IPS-20b (cell line): Measurements from ENCODE around the gene SEPHS2.

Experiments used
- H3K27ac ChIP-seq: one replicate; pipeline ENCODE4 v1.5.1; 2013; ENCODE audit warnings: low read length
- H3K27me3 ChIP-seq: 2 replicates; pipeline ENCODE4 v1.6.1; 2013; ENCODE audit warnings: mild to moderate bottlenecking, low read length, inconsistent platforms; ENCODE audit not compliant: insufficient read depth
- H3K36me3 ChIP-seq: 2 replicates; pipeline ENCODE4 v1.6.1; 2013; ENCODE audit warnings: low read depth, mild to moderate bottlenecking, inconsistent platforms, low read length, moderate library complexity; ENCODE audit not compliant: insufficient read depth
- H3K4me1 ChIP-seq: 2 replicates; pipeline ENCODE4 v1.6.1; 2013; ENCODE audit warnings: mild to moderate bottlenecking, control low read depth, inconsistent platforms, low read length, moderate library complexity; ENCODE audit not compliant: insufficient read depth
- H3K4me3 ChIP-seq: 2 replicates; pipeline ENCODE4 v1.5.1; 2013; ENCODE audit warnings: mild to moderate bottlenecking, low read length, inconsistent platforms
- H3K9ac ChIP-seq: 2 replicates; pipeline ENCODE4 v1.6.1; 2013; ENCODE audit warnings: low read depth, mild to moderate bottlenecking, inconsistent platforms, low read length, moderate library complexity
- H3K9me3 ChIP-seq: 2 replicates; pipeline ENCODE4 v1.6.1; 2013; ENCODE audit warnings: mild to moderate bottlenecking, low read depth, low read length, inconsistent platforms; ENCODE audit not compliant: insufficient read depth

The SEPHS2 gene

DNA sequence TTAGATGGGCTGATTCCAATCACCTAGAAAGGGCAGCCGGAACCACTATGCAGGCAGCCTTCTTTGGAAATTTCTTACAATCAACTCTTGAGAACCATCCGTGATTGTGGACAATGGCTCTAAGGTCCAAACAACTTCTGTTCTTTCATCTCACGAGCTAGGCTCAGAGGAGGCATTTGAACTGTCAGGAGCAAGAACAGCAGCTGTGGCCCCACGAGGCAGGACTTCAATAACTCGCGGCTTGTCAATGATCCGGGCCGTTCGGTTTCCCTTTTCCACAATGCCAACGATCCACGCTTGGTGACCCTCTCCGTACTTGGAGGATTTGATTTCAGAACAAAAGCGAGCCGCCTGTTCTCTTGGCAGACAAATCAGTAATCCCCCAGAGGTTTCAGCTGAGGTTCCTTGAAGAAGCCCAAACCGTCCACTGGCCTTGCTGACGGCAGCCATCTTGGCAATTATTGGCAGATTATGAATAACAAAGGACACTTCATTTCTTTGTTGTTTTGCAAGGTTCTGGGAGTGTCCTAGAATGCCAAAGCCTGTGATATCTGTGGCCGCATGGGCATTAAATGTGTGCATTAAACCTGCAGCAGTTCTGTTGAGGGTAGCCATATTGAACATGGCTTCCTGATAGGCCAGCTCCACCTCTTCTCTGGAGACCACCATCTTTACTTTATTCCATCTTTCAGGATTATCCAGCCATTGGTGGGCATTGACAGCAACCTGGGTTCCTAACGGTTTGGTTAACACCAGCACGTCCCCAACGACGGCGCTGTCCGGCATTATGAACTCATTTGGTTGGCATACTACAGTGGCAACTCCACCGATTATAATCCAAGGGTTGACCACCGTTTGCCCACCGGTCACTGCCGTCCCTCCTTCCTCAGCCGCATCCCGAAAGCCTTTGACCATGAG is 1.2 kb downstream of the SEPHS2 start:
- no peaks in the 10 kb centered on the region for H3K27me3 ChIP-seq
- H3K36me3 ChIP-seq = peaks cover 6% of the 10 kb centered on the region; the same call in 1 of the 2 replicates
- H3K9ac ChIP-seq = peak overlapping the region; percentile 81; the same call in 1 of the 2 replicates
- no peak overlapping the region for H3K27ac ChIP-seq
- H3K4me1 ChIP-seq = 0 out of 2 replicates have a peak, but pooled peaks cover 3% of the 10 kb centered on the region
- peak overlapping the region; percentile 81 for H3K4me3 ChIP-seq
- H3K9me3 ChIP-seq = no peaks in the 10 kb centered on the region

DNA sequence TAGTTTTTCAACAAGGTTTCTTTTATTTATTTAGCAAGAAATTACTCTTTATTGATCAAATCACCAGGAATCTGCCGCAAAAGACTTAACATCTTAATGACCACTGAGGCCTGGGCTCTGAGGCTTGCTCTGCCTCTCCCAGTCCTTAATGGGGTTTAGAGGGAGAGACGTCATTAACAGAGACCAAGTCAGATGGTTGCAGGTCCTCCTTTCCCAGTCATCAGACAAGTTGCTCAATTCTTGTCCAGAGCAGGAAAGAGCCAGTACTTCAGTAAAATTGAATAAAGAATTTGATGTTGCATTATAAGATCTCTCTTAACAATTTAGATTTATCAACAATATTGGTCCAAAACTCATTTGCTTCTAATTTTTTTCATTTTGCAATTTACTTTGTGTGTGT is 2.0 kb downstream of the SEPHS2 start:
- Histone ChIP-seq H3K27me3 (no peaks in the 10 kb centered on the region), H3K4me1 (0 out of 2 replicates have a peak, but pooled peaks cover 3% of the 10 kb centered on the region), H3K36me3 (peaks cover 6% of the 10 kb centered on the region; the same call in 1 of the 2 replicates), H3K27ac (no peak overlapping the region), H3K9ac (no peak overlapping the region), H3K4me3 (no peak overlapping the region), H3K9me3 (no peaks in the 10 kb centered on the region)

DNA sequence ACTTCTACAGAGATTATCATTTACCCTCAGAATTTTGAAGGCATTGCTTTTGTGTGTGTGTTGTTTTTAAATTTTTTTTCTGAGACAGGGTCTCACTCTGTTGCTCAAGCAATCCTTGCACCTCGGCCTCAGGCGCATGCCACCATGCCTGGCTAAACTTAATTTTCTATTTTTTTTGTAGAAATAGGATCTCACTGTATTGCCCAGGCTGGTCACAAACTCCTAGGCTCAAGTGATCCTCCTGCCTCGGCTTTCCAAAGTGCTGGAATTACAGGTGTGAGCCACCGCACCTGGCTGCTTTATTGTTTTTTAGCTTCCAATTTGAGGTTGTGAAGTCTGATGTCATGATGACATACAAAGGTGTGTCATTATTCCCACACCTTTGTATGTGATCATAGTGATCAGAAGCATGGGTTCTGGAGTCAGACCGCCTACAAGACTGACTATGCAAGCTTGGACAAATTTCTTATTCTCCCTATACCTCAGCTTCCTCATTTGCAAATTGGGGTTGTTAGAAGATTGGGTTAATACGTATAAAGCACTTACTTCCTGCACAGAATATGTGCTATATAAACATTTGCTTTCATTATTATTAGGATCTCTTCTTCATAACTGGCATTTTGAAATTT is 5.8 kb downstream of the SEPHS2 start:
- H3K9me3 ChIP-seq = no peaks in the 10 kb centered on the region; the same call in 1 of the 2 replicates
- no peak overlapping the region for H3K4me3 ChIP-seq
- 0 out of 2 replicates have a peak, but pooled peaks cover 3% of the 10 kb centered on the region for H3K4me1 ChIP-seq
- peaks cover 6% of the 10 kb centered on the region; the same call in 1 of the 2 replicates for H3K36me3 ChIP-seq
- H3K27me3 ChIP-seq = no peaks in the 10 kb centered on the region
- no peak overlapping the region for H3K27ac ChIP-seq
- H3K9ac ChIP-seq = no peak overlapping the region

DNA sequence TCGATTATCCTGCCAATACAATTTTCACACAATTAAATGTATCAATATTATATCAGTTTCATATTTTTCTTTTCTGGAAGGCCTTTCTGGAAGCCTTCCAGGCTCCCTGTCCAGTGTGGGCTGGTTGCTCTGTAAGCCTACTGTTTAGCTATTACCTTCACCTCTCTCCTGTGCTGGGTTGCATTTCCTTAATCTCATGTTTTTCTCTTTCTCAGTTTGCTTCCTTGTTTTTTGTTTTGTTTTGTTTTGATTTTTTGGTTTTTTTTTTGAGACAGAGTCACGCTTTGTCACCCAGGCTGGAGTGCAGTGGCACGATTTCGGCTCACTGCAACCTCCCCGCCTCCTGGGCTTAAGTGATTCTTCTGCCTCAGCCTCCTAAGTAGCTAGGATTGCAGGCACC is 6.8 kb downstream of the SEPHS2 start:
- Histone ChIP-seq H3K27me3 (0 out of 2 replicates have a peak, but pooled peaks cover 2% of the 10 kb centered on the region), H3K9me3 (no peaks in the 10 kb centered on the region; the same call in 1 of the 2 replicates), H3K36me3 (no peaks in the 10 kb centered on the region; the same call in 1 of the 2 replicates), H3K4me1 (no peaks in the 10 kb centered on the region), H3K9ac (no peak overlapping the region), H3K27ac (no peak overlapping the region), H3K4me3 (no peak overlapping the region)

DNA sequence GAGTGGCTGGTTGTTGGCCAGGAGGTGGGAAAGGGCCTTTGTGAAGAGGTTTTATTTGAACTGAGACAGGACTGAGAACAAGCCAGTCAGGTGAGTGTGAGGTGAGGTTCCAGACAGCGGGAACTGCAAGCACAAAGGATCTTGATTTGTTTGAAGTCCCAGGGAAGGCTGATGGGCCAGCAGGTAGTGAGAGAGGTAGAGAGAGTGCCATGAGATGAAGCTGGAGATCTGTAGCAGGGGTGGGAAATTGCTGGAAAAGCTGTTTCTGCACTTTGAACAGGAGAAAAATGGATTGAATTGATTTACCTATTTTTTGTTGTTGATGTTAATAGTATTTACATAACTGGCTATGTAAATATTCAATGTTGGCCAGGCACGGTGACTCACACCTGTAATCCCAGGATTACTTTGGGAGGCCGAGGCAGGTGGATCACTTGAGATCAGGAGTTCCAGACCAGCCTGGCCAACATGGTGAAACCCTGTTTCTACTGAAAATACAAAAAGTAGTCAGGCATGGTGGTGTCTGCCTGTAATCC is 8.1 kb downstream of the SEPHS2 start:
- H3K4me1 ChIP-seq = no peaks in the 10 kb centered on the region
- H3K4me3 ChIP-seq = no peak overlapping the region
- no peaks in the 10 kb centered on the region for H3K36me3 ChIP-seq
- no peaks in the 10 kb centered on the region; the same call in 1 of the 2 replicates for H3K9me3 ChIP-seq
- H3K27me3 ChIP-seq = 0 out of 2 replicates have a peak, but pooled peaks cover 7% of the 10 kb centered on the region
- no peak overlapping the region for H3K9ac ChIP-seq
- no peak overlapping the region for H3K27ac ChIP-seq

DNA sequence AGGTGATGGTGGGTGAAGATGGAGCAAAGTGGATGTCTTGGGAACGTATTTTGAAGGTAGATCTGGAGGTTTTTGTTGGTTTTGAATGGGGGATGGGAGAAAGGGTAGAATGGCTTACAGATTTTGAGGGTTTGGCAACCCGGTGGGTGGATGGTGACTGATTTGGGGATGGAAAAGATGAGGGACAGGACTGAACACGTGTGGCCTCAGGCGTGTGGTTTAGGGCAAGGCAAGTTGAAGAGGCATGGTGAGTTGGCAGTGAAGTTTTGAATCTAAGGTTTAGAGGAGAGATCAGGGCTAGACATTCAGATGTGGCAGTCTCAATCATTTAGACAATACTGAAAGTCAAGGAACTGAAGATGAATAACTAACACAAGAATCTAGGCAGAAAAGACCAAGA is 10.8 kb downstream of the SEPHS2 start:
- Histone ChIP-seq H3K27me3 (0 out of 2 replicates have a peak, but pooled peaks cover 7% of the 10 kb centered on the region), H3K4me1 (no peaks in the 10 kb centered on the region; the same call in 1 of the 2 replicates), H3K9ac (no peak overlapping the region), H3K4me3 (no peak overlapping the region), H3K36me3 (no peaks in the 10 kb centered on the region), H3K27ac (no peak overlapping the region), H3K9me3 (no peaks in the 10 kb centered on the region; the same call in 1 of the 2 replicates)

DNA sequence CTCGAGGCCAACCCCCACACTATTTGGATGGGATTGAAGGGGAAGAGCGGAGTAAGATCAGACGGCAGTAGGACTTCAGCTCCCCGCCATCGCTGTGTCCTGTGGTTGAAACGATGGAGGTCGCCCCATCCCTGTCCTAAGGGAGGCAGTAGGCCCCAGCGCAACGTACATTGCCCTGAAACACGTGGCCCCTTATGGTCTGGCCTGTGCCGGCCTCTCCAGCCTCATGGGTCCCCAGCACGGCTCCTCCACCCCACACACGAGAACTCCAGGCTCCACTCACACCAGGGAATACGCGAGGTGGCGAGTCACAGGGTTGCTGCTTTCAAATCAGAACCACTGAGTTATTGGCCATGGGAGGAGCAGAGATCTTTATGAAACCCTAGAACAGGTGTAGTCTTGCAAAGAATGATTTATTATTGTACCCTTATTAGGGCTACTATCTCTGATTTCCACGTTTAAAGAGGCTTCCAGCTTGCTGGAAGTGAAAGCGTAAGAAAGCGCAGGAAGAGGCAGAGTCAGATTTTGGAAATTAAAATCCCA is 15.2 kb downstream of the SEPHS2 start:
- peaks cover 17% of the 10 kb centered on the region for H3K36me3 ChIP-seq
- peak overlapping the region; percentile 22; the same call in 1 of the 2 replicates for H3K4me3 ChIP-seq
- H3K27ac ChIP-seq = no peak overlapping the region
- no peaks in the 10 kb centered on the region; the same call in 1 of the 2 replicates for H3K9me3 ChIP-seq
- H3K9ac ChIP-seq = peak overlapping the region; percentile 44; the same call in 1 of the 2 replicates
- no peaks in the 10 kb centered on the region; the same call in 1 of the 2 replicates for H3K4me1 ChIP-seq
- H3K27me3 ChIP-seq = 0 out of 2 replicates have a peak, but pooled peaks cover 7% of the 10 kb centered on the region

DNA sequence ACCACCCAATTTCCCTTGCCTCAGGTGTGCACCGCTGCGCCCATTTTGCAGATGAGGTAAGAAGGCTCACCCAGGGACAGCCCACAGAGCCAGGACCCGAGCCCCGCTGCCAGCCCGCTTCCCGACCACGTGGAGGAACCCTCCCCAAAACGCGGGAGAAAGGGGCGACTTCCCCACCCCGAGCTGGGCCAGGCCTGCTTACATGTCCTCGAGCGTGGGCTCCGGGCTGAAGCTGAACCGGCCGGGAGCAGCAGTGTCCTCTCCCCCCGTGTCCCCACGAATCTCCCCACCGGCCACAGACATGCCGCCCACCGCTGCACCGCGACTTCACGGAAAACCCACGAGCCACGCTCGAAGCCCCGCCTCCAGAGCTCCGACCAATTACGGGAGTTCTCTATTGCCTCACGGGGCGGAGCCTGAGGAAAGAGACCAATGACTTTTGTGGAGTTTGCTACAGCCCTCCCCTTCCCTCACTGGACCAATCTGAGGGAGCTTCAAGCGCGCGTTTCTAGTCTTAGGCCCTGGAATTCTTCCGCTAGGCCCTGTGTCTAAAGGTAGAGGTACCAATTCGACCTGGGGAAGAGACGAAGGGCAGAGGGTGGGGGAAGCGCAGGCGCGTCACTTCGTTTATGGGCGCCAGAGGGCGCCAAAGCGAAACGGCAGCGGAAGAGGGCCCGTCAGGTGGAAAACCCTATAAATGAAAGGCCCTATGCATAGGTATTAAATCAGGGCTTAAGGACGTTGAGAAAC is 15.8 kb downstream of the SEPHS2 start, which contains the start of gene DCTPP1:
TSS of gene DCTPP1 (minus strand) at position 353 of the 750 bp plus-strand sequence. CDS start at position 303, 50 bp downstream.
- Histone ChIP-seq H3K4me1 (no peaks in the 10 kb centered on the region; the same call in 1 of the 2 replicates), H3K36me3 (peaks cover 19% of the 10 kb centered on the region), H3K4me3 (peak within 1 kb of the TSS; percentile 75), H3K27me3 (0 out of 2 replicates have a peak, but pooled peaks cover 7% of the 10 kb centered on the region), H3K27ac (no peak within 1 kb of the TSS), H3K9ac (peak within 1 kb of the TSS; percentile 68), H3K9me3 (no peaks in the 10 kb centered on the region)

DNA sequence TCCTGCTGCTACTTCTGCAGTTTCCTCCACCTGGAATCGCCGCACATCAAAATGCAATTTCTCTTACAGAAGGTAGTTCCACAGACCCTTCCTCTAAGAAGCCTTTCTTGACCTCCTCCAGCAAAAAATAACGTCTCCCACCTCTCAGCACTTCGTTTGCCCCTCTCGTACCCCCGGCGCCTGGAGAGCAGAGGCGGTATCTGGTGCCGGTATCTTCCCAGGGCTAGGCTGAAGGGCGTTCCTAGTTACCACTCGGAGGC is 16.3 kb downstream of the SEPHS2 start:
- Histone ChIP-seq H3K9ac (peak overlapping the region; percentile 68; the same call in 1 of the 2 replicates), H3K27me3 (0 out of 2 replicates have a peak, but pooled peaks cover 7% of the 10 kb centered on the region), H3K4me3 (peak overlapping the region; percentile 75), H3K27ac (no peak overlapping the region), H3K4me1 (no peaks in the 10 kb centered on the region; the same call in 1 of the 2 replicates), H3K36me3 (peaks cover 24% of the 10 kb centered on the region), H3K9me3 (no peaks in the 10 kb centered on the region)

DNA sequence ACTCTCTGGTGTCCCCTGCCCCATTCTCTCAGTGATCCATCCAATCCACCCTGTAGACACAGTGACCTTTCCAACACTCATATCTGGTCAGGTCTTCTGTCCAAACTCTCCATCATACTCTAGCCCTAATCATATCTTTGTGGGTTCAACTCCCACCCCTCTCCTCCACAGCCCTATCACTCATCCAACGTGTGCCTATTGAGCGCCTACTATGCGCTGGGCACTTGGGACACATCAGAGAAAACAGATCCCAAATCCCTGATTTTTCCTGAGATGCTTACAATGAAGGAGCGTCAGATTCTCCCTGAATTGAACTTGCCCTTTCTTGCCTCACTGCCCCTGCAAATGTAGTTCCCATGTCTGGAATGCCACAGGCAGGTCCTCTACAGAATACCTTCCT is 17.6 kb downstream of the SEPHS2 start:
- no peaks in the 10 kb centered on the region for H3K27me3 ChIP-seq
- no peak overlapping the region for H3K9ac ChIP-seq
- H3K36me3 ChIP-seq = peaks cover 36% of the 10 kb centered on the region
- no peak overlapping the region for H3K4me3 ChIP-seq
- no peak overlapping the region for H3K27ac ChIP-seq
- H3K9me3 ChIP-seq = no peaks in the 10 kb centered on the region
- no peaks in the 10 kb centered on the region; the same call in 1 of the 2 replicates for H3K4me1 ChIP-seq
